GM19193 (cell line): Measurements from ENCODE around the gene MEA1.

ENCODE experiments used
- POLR2A ChIP-seq: IDR thresholded peaks from 4 replicates; pipeline ENCODE4 v1.6.1; 2011; ENCODE audit not compliant: insufficient read depth, insufficient read length; ENCODE audit errors: extremely low read depth

MEA1 gene

DNA sequence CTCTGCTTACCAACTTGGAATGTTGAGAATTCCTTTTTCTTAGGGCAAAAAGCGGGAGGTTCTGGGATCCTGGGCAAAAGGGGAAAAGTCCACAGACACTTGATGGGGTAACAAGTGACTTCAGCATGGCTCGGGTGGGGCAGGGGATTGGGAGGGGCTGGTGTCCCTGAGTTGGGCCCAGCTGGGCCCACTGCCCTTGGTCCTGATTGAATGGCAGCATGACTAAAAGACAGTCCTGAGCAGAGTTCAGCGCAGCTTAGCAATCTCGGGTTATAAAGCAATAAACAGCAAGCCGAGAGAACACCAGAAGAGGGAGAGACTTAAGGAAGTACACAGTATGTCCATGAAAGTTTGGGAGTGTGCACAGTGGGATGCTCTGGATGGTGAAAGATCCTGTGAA is 23.8 kb downstream of the MEA1 start:
- TF ChIP-seq POLR2A: no peak

DNA sequence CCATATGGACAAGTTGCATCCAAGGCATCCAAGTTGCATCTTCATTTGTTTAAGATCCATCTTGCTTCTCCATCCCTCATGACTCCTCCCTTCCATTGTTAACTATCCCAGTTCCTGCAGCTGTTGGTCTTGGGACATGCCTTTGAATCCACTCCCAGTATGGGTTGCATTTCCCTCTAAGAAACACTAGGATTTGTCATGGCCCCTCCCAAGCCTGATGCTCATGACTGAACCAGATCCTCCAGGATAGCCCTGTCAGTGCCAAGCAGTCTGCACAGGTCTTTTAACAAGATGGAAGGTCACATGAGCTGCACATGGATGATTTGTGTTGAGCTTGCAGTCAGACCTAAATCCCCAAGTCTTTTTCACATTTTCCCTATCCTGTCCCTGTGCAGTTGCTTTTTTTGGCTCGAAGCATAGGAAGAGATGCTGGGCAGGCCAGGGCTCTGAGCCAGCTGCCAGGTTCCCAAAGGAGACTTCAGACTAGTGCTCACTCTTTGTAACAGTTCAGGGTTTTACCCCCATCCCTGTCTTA is 25.2 kb downstream of the MEA1 start:
- TF ChIP-seq POLR2A: no peak

DNA sequence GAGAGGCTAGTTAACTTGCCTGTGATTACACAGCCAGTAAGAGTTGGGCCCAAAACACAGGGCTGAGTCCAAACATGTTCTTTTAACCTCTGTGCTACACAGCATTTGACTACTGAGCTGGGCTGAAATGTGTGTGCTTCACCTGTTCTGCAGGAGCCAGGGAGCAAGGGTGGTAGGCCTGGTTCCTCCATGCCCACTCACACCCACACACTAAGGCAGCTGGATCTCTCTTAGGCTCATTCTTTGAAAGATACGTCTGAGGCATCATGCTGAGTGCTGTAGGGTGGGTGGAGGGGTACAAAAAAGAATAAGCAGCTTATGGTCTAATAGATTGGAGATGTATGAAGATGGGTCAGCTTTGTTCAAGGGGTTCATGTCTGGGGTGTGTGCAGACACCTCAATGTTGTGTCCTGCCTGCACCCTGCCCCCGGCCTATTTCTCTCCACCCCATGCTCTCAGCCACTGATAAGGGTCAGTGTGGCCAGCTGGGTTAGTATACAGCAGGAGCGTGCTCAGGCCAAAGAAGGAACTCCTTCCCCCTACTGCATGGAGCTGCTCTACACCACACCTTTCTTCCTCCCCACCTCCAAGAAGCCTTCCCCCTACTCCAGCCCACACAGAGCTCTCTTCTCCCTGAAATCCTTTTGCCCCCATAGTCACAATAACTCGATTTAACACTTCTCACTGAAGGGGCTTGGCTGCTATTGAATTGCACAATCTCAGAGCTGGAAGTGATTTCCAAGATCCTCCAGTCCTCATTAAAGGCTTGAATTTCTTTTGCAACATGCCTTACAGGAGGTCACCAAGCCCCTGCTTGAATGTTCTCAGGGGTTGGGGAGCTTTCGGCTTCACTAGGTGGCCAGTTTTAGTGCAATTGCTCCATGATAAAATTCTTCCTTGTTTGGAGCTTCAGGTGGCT is 26.0 kb downstream of the MEA1 start:
- TF ChIP-seq POLR2A: no peak

DNA sequence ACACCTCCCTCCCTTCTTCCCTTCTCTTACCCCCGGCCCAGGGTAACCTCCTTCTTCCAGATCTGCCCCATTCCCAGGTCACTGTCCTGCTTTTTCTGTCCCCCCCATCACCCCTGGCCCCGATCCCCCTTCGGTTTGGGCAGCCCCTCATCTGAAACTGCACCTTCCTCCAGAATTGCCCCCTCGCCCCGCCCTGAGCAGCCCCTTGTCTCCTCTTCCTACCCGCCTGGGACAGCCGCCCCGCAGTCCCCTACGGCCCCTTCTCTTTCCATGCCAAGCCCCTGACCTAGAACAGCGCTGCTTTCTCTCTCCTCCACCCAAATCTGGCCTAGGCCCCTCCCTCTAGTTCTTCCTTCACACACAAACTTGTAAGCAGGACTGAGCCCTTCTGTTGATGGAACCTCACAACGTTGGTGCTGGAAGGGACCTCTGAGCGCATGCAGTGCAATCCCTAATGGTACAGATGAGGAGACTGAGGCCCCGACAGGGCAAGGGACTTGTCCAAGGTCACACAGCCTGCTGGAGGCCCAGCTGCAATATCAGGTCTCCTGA is 28.7 kb downstream of the MEA1 start:
- no peak for TF ChIP-seq POLR2A

DNA sequence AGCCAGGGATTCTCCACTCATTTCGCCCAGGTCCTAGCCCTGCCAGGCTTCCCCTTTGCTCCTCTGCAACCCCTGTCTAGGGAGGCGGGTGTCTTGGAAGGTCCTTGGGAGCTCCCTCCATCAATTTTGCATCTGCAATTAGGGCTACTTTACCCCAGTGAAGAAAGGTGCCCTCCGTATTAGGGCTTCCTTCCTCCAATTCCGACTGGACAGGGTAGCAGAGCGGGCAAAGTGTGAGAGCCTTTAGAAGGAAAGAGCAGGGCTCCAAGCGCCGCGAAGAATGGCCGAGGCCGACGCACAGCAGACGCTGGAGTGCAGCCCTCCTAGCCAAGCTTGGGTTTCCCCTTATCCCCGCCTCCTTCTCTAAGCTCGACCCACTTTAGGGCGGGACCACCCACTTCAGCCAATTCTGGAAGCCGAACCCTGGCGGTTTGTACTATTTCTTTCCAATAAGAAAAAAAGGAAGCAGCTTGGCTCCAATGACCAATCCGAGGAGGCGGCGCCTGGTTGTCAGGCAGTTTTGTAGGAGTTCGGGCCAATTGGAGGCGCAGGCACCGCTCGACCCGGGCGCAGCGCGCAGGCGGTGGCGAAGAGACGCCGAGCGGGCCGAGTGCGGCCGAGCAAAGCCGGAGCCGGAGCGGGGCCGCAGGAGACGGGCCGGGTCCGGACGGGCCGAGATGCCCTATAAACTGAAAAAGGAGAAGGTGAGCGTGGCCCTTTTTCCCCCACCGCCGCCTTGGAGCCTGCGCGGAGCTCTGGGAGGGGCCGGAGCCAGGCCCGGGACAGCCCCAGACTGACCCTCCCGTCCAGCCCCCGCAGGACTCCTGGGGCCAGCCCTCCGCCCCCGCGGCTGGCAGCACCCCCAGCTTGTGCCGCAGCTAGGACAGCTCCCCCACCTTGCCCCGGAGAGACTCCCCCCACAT is 29.5 kb downstream of the MEA1 start, which contains the start of gene PPP2R5D:
Gene PPP2R5D (plus strand): TSS at position 570 of the 923 bp plus-strand sequence. CDS start 108 bp downstream, at position 678.
- peak; percentile 92 for TF ChIP-seq POLR2A

DNA sequence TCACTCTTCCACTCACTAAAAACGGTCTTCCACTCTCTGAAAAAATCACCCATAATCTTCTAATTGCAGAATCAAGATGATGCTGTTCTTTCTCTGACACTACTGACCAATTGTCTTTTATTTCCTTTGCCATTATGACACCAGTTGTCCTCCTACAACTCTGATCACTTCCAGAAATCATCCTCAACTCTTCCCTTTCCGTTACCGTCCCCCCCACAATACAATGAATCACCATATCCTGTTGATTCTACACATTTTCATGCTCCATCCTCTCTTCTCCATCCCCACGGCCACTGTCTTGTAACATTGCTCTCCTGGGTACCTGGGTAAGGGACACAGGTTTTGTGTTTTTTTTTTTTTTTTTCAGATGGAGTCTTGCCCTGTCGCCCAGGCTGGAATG is 31.9 kb downstream of the MEA1 start:
- no peak for TF ChIP-seq POLR2A

DNA sequence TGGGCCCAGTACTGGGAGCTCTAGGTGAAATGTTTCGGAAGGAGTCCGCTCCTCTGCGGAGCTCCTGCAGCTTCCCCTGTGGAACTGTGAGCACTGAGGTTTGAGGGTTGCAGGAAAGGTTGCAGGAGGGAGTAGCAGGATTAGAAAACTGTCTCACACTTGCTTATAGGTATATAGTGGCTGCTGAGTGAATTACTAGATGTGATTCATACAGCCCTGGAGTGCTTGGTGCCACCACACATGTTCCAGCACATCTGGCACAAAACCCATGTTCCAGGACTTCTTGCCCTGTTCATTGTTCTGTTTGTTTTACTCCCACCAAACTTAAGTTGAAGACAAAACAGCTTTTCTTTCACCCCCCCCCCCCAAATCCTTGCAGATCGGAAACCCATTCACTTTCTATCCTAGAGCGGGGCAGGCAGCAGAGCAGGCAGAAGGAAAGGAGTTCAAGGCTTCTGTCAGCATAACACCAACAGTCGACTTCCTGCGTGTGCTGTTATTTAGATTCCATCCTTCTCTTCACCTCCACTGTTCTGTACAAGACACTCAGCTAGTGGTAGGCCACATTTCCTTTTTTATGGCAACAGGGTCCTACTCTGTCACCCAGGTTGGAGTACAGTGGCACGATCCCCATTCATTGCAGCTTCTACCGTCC is 34.1 kb downstream of the MEA1 start:
- no peak for TF ChIP-seq POLR2A

DNA sequence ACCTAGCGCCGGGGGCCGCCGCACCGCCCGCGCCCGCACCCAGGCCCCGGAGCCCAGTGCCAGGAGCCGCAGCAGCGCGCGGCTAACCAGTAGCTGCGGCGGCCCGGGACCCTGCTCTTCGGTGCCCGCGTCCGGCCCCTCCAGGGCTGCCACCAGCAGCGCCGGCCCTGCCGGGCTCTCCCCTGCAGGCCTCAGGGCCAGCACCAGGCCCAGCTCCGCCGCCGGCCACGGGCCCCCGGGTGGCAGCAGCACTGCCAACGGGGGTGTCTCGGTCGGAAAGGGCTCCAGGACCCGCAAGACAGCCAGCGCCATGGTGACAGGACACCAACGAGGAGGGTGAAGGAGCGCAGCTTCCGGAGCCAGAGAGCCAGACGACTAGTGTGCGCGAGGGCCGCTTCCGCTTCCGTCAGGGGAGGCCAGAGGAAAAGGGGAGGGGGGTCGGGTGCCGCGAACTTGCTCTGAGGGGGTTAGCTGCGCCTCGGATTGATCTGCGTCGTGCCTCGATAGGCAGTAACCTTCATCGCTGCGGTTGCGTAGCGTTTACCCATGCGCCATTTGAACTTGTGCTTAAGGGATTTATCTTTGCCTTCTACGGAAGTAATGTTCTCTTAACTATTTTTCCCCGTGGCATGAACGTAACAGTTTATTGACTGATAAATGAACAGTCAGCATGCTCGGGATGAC is 34.8 kb downstream of the MEA1 start, which contains the start of gene PEX6:
Gene PEX6 (minus strand): TSS at position 343 of the 684 bp plus-strand sequence. CDS start 31 bp downstream, at position 312.
- peak; percentile 91 for TF ChIP-seq POLR2A

DNA sequence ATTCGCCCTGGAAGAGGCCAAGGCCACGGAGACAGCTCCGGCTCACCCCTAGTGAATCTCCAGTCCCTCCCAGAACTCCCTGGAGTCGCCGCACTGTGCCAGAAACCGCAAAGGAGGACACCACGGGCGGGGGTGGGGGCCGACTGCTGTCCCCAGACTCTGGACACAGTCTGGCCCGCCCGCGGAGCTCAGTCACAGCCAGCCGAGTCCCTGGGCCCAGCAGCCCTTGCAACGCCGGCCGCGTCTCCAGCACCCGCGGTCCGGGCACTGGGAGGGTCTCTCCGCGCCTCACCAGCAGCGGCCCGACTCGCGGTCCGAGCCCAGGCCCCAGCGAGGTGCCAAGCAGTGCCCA is 35.3 kb downstream of the MEA1 start:
- TF ChIP-seq POLR2A: no peak

DNA sequence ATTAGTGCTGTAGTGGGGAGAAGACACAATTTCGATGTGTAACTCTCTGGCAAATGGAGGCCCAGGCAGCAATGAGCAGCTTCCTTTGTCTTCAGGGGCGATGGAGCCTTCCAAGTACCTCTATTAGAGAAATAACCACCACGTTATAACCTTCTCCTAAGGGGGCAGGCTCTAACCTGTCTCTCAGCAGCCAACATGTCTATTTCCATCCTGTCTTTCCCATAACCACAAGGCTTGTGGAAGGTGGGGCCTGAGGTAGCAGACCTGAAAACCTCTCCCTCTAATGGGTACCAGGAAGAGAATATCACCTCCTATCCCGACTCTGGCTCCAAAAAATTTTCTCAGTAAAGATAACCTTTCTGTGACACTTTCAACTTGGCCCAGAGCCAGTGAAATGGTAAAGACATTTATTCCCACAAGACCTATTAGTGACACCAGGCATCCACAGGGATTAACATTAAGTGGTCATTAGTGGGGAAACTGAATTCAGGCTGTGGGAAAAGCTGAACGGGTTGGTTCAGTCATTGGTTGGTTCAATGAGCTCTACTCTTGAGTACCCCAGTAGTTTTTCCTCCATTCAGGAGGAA is 38.7 kb downstream of the MEA1 start:
- TF ChIP-seq POLR2A: no peak

DNA sequence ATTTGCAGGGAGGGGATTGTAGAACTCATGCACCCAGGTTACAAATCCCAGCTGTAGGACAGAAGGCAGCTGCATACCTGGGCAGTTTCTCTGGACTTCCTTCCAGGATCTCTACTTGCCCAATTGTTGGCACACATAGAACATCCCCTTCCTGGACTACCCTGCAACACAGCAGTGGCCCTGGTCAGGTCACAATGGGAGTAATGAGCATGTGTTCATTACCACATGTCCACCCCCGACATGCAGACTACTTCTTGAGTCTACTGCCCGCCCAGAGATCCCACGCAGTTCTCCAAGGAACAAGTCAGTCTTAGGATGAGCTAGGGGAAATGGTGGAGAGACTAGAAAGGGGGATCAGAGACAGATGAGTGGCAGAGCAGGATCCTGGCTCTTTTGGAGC is 39.8 kb downstream of the MEA1 start:
- TF ChIP-seq POLR2A: no peak

DNA sequence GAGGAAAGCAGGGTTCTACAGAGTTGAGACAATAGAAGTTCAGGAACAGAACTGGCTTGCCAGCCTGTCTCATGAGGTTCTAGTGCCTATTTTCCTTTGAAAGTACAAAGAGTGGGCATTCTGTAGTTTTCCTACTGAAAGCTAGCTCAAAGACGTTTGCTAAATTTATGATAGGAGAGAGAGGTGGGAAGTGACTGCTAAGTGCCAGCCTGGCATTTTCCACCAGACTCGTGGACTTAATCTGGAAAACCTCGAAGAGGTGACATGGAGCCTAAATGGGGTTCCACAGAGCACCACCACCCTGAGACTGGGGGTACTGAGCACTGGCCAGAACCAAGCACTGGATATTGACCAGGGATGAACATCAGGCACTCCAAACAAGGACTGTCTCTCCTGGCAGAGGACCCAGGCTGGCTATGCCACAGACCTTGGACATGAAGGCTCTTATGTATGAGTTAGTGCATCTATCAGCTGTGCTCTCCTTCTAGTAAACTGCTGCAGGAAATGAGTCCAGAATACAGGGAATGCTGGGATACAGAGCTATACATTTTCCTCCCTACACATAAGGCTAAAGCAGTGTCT is 41.9 kb downstream of the MEA1 start:
- TF ChIP-seq POLR2A: no peak
